ENCODE data around the gene TMBIM1. TPM values are rescaled to one million over a fixed set of nuclear protein-coding genes. Genes with fewer than 3 reads are reported as not detected.
A peak's percentile ranks its signal among the peaks of the same experiment; 100 is the strongest.

The TMBIM1 gene
- polyA plus RNA-seq, 1 donor, result 236 TPM

DNA sequence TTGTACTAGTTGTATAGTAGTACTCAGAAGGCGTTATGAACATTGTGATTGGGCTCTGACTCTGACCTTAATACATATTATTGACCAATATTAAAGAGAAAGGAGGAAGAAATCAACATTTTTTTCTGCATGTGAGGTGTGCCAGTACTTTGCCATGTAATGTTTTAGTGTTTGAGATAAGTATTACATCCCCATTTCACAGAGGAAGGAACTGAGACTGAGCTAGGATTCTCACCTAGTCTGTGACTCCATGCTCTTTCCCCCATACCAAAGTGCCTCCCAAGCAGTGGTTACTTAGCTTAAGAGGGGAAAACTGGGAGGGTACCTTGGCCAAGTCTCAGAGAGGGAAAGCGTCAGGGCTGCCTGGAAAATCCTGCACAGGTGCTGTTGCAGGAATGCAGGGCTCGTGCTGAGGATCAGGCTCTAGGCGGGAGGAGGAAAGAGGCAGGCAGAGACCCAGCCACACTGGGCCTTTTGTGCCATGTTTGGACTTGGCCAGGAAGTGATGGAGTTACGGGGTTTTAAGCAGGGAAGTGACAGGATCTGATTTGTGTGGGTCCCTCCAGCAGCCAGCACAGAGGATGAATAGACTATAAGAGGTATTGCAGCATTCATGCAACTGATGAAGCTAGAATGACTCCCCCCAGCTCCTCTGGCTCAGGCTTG is 20.3 kb downstream of the TMBIM1 start:
- Histone ChIP-seq H3K27me3 (ENCODE audit: control insufficient read depth, insufficient read depth, low read length) (no peaks in the 10 kb centered on the region), H3K4me1 (ENCODE audit: control insufficient read depth, insufficient read depth, low read length) (peaks cover 19% of the 10 kb centered on the region), H3K27ac (ENCODE audit: low read length) (peak overlapping the region; percentile 65), H3K36me3 (ENCODE audit: control insufficient read depth, insufficient read depth, low read length) (peaks cover 46% of the 10 kb centered on the region), H3K4me3 (ENCODE audit: low read length) (peak overlapping the region; percentile 69), H3K9me3 (ENCODE audit: control insufficient read depth, low read depth, low read length) (no peaks in the 10 kb centered on the region)
- no CpG with 5 or more reads among the region's 5 CpGs for whole genome bisulfite sequencing (ENCODE audit: insufficient coverage, low lambda C conversion rate)
- DNase-seq, result no peak

DNA sequence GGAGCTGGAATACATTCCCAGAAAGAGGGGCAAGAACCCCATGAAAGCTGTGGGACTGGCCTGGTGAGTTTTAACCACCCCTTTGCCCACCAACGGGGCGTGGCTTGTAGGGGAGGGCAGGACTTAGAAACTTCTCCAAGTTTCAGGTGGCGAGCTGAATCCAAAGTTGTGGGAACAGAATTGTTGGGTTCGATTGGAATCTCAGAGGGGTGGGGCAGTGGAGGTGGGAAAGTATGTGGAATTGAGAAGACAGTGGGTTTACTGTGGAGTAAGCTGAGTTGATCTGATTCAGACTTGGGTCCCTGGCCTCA is 20.9 kb downstream of the TMBIM1 start:
- WGBS (ENCODE audit: insufficient coverage, low lambda C conversion rate), result 0% methylated on average over 1 of the region's 4 CpGs

DNA sequence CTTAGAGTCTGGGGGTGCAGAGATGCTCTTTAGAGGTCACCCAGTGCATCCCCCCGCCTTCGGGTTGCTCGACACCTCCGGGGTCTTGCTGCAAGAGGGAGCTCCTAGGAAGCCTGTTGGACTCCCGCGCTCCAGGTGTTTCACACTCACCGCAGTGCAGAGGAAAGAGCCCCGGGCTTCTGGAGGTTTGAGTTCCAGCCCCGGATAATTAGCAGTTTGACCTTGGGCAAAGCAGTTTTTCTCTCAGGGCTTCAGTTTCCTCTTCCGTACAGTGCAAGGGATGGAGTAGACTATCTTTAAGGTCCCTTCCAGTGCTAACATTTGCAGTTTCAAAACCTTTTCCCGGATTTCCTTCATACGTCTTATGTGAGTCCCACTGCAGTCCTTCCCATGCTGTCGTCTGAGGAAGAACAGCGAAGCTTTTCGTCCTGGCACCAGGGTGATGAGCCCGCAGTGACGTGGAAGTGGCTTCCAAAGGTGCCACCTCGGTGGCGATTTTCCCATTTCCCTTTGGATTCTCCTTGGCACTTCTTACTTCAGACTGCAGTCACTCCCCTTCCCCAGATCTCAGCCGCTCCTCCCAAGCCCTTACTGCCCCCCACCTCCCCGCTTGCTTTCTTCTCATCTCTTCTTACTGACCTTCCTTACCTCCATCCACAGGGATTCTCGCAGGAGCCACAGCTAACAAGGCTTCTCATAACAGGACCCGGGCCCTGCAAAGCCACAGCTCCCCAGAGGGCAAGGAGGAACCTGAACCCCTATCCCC is 21.4 kb downstream of the TMBIM1 start:
- peak in 1 of 2 donors; percentile 53 for DNase-seq
- Histone ChIP-seq H3K27ac (ENCODE audit: low read length) (peak overlapping the region; percentile 65), H3K36me3 (ENCODE audit: control insufficient read depth, insufficient read depth, low read length) (peaks cover 46% of the 10 kb centered on the region), H3K27me3 (ENCODE audit: control insufficient read depth, insufficient read depth, low read length) (no peaks in the 10 kb centered on the region), H3K9me3 (ENCODE audit: control insufficient read depth, low read depth, low read length) (no peaks in the 10 kb centered on the region), H3K4me3 (ENCODE audit: low read length) (peak overlapping the region; percentile 69), H3K4me1 (ENCODE audit: control insufficient read depth, insufficient read depth, low read length) (peaks cover 19% of the 10 kb centered on the region)
- 6% methylated on average over 3 of the region's 23 CpGs for WGBS (ENCODE audit: insufficient coverage, low lambda C conversion rate)

More for the DNA sequence above, 20.9 kb downstream of the TMBIM1 start:
- peak overlapping the region; percentile 65 for H3K27ac ChIP-seq (ENCODE audit: low read length)
- no peaks in the 10 kb centered on the region for H3K9me3 ChIP-seq (ENCODE audit: control insufficient read depth, low read depth, low read length)
- H3K4me3 ChIP-seq (ENCODE audit: low read length), result peak overlapping the region; percentile 69
- peaks cover 19% of the 10 kb centered on the region for H3K4me1 ChIP-seq (ENCODE audit: control insufficient read depth, insufficient read depth, low read length)
- DNase-seq, result peak in 1 of 2 donors; percentile 52
- H3K27me3 ChIP-seq (ENCODE audit: control insufficient read depth, insufficient read depth, low read length), result no peaks in the 10 kb centered on the region
- peaks cover 46% of the 10 kb centered on the region for H3K36me3 ChIP-seq (ENCODE audit: control insufficient read depth, insufficient read depth, low read length)

DNA sequence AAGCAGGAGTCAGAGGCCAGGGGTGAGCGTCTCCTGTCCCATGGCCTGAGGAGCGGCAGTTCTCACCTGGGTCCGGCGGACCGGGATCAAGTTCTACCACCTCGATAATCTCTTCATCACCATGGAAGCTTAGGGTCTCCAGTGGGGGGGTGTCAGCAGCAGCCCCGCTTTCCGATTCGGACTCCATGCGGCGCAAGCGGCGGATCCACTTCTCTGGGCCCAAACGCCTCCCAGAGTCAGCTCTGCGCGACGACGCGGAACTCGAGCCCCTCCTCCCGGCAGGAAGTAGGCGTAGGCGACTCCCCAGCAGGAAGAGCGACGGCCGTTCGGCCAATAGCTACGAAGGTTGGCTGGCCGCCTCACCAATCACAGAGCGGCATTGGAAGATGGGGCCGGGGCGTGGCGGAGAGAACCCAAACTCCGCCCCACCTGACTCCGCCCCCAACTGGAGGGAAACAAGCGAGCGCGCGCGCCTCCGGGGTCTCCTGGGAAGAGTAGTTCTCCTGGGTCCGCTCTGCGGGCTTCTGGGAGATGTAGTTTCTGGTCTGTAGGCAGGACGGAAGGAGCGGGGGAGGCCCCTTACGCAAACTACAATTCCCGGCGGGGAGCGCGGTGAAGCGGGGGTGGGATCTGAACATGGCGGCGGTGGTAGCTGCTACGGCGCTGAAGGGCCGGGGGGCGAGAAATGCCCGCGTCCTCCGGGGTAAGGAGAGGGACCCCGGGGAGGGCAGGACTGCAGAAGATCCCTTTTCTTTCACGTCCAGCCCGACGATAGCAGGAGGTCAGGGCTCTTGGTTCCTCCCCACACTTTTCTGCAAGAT is 22.2 kb downstream of the TMBIM1 start, which contains the start of the genes AAMP and PNKD:
TSS of gene AAMP (minus strand) at position 238 of the 821 bp plus-strand sequence. CDS start at position 187, 51 bp downstream.
TSS of gene PNKD (plus strand) at position 620 of the 821 bp plus-strand sequence. CDS start at position 637, 17 bp downstream.
- DNase-seq, result peak; percentile 100
- no peaks in the 10 kb centered on the region for H3K27me3 ChIP-seq (ENCODE audit: control insufficient read depth, insufficient read depth, low read length)
- peak within 1 kb of the TSS; percentile 84 for H3K4me3 ChIP-seq (ENCODE audit: low read length)
- WGBS (ENCODE audit: insufficient coverage, low lambda C conversion rate), result no CpG with 5 or more reads among the region's 64 CpGs
- no peaks in the 10 kb centered on the region for H3K9me3 ChIP-seq (ENCODE audit: control insufficient read depth, low read depth, low read length)
- H3K27ac ChIP-seq (ENCODE audit: low read length), result peak within 1 kb of the TSS; percentile 87
- peaks cover 24% of the 10 kb centered on the region for H3K4me1 ChIP-seq (ENCODE audit: control insufficient read depth, insufficient read depth, low read length)
- H3K36me3 ChIP-seq (ENCODE audit: control insufficient read depth, insufficient read depth, low read length), result peaks cover 46% of the 10 kb centered on the region

DNA sequence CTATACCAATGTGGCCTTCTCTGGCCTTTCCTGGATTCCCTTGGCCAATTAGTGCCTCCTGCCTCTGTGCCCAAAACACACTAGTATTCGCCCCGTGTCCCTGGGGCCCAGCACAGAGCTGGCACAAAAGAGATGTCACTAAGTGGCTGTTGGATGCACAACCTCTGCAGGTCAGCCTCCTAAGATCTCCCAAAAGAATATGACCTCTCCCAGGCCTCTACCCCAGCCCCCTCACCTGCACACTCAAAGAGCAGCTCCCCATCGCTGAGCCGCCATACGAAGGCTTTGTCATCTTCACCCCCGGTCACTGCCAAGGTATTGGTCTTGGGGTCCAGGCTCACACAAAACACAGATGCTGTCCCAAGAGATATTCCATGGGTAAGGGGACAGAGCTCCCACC is 25.0 kb downstream of the TMBIM1 start:
- Histone ChIP-seq H3K4me3 (ENCODE audit: low read length) (no peak overlapping the region), H3K9me3 (ENCODE audit: control insufficient read depth, low read depth, low read length) (no peaks in the 10 kb centered on the region), H3K27ac (ENCODE audit: low read length) (no peak overlapping the region), H3K4me1 (ENCODE audit: control insufficient read depth, insufficient read depth, low read length) (peaks cover 45% of the 10 kb centered on the region), H3K27me3 (ENCODE audit: control insufficient read depth, insufficient read depth, low read length) (no peaks in the 10 kb centered on the region), H3K36me3 (ENCODE audit: control insufficient read depth, insufficient read depth, low read length) (peaks cover 55% of the 10 kb centered on the region)
- DNase-seq, result no peak
- no CpG with 5 or more reads among the region's 6 CpGs for WGBS (ENCODE audit: insufficient coverage, low lambda C conversion rate)

GRCh38 chr2:218266316-218266979 is 25.9 kb downstream of the TMBIM1 start:
- H3K4me1 ChIP-seq (ENCODE audit: control insufficient read depth, insufficient read depth, low read length), result peaks cover 44% of the 10 kb centered on the region
- H3K36me3 ChIP-seq (ENCODE audit: control insufficient read depth, insufficient read depth, low read length), result peaks cover 52% of the 10 kb centered on the region
- H3K27ac ChIP-seq (ENCODE audit: low read length), result no peak overlapping the region
- H3K27me3 ChIP-seq (ENCODE audit: control insufficient read depth, insufficient read depth, low read length), result no peaks in the 10 kb centered on the region
- no peak overlapping the region for H3K4me3 ChIP-seq (ENCODE audit: low read length)
- no peak for DNase-seq
- no CpG with 5 or more reads among the region's 15 CpGs for WGBS (ENCODE audit: insufficient coverage, low lambda C conversion rate)
- no peaks in the 10 kb centered on the region for H3K9me3 ChIP-seq (ENCODE audit: control insufficient read depth, low read depth, low read length)

GRCh38 chr2:218265626-218266025 is 26.7 kb downstream of the TMBIM1 start:
- Histone ChIP-seq H3K36me3 (ENCODE audit: control insufficient read depth, insufficient read depth, low read length) (peaks cover 52% of the 10 kb centered on the region), H3K9me3 (ENCODE audit: control insufficient read depth, low read depth, low read length) (no peaks in the 10 kb centered on the region), H3K4me1 (ENCODE audit: control insufficient read depth, insufficient read depth, low read length) (peaks cover 49% of the 10 kb centered on the region), H3K27ac (ENCODE audit: low read length) (no peak overlapping the region), H3K4me3 (ENCODE audit: low read length) (no peak overlapping the region), H3K27me3 (ENCODE audit: control insufficient read depth, insufficient read depth, low read length) (no peaks in the 10 kb centered on the region)
- no CpG with 5 or more reads among the region's 8 CpGs for WGBS (ENCODE audit: insufficient coverage, low lambda C conversion rate)
- peak in 1 of 2 donors; percentile 4 for DNase-seq

GRCh38 chr2:218264773-218265561 is 27.3 kb downstream of the TMBIM1 start:
- peak; percentile 84 to 91 for DNase-seq
- Histone ChIP-seq H3K27me3 (ENCODE audit: control insufficient read depth, insufficient read depth, low read length) (no peaks in the 10 kb centered on the region), H3K36me3 (ENCODE audit: control insufficient read depth, insufficient read depth, low read length) (peaks cover 52% of the 10 kb centered on the region), H3K9me3 (ENCODE audit: control insufficient read depth, low read depth, low read length) (no peaks in the 10 kb centered on the region), H3K27ac (ENCODE audit: low read length) (peak overlapping the region; percentile 95), H3K4me1 (ENCODE audit: control insufficient read depth, insufficient read depth, low read length) (peaks cover 52% of the 10 kb centered on the region), H3K4me3 (ENCODE audit: low read length) (no peak overlapping the region)
- WGBS (ENCODE audit: insufficient coverage, low lambda C conversion rate), result no CpG with 5 or more reads among the region's 22 CpGs

GRCh38 chr2:218263817-218264641 is 28.3 kb downstream of the TMBIM1 start:
- Histone ChIP-seq H3K27me3 (ENCODE audit: control insufficient read depth, insufficient read depth, low read length) (no peaks in the 10 kb centered on the region), H3K36me3 (ENCODE audit: control insufficient read depth, insufficient read depth, low read length) (peaks cover 52% of the 10 kb centered on the region), H3K27ac (ENCODE audit: low read length) (peak overlapping the region; percentile 95), H3K4me3 (ENCODE audit: low read length) (no peak overlapping the region), H3K4me1 (ENCODE audit: control insufficient read depth, insufficient read depth, low read length) (peaks cover 52% of the 10 kb centered on the region), H3K9me3 (ENCODE audit: control insufficient read depth, low read depth, low read length) (no peaks in the 10 kb centered on the region)
- WGBS (ENCODE audit: insufficient coverage, low lambda C conversion rate), result 0% methylated on average over 1 of the region's 17 CpGs
- peak; percentile 66 to 76 for DNase-seq
